ENCODE results near the gene SLC12A5.

GRCh38 chr20:46027245-46027853 lies 1.7 kb upstream of the SLC12A5 start:
- TF ChIP-seq, protein P1, sequence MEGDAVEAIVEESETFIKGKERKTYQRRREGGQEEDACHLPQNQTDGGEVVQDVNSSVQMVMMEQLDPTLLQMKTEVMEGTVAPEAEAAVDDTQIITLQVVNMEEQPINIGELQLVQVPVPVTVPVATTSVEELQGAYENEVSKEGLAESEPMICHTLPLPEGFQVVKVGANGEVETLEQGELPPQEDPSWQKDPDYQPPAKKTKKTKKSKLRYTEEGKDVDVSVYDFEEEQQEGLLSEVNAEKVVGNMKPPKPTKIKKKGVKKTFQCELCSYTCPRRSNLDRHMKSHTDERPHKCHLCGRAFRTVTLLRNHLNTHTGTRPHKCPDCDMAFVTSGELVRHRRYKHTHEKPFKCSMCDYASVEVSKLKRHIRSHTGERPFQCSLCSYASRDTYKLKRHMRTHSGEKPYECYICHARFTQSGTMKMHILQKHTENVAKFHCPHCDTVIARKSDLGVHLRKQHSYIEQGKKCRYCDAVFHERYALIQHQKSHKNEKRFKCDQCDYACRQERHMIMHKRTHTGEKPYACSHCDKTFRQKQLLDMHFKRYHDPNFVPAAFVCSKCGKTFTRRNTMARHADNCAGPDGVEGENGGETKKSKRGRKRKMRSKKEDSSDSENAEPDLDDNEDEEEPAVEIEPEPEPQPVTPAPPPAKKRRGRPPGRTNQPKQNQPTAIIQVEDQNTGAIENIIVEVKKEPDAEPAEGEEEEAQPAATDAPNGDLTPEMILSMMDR (IDR thresholded peaks at IDR 0.05; ENCODE audit: low read depth, low read length, poor library complexity, severe bottlenecking): no peak
- TF ChIP-seq EZH2phosphoT487 (IDR thresholded peaks at IDR 0.05; ENCODE audit: borderline replicate concordance, low read length): no peak
